ENCODE data around the gene GBGT1.
A peak's percentile ranks its signal among the peaks of the same experiment; 100 is the strongest.

GBGT1 gene

DNA sequence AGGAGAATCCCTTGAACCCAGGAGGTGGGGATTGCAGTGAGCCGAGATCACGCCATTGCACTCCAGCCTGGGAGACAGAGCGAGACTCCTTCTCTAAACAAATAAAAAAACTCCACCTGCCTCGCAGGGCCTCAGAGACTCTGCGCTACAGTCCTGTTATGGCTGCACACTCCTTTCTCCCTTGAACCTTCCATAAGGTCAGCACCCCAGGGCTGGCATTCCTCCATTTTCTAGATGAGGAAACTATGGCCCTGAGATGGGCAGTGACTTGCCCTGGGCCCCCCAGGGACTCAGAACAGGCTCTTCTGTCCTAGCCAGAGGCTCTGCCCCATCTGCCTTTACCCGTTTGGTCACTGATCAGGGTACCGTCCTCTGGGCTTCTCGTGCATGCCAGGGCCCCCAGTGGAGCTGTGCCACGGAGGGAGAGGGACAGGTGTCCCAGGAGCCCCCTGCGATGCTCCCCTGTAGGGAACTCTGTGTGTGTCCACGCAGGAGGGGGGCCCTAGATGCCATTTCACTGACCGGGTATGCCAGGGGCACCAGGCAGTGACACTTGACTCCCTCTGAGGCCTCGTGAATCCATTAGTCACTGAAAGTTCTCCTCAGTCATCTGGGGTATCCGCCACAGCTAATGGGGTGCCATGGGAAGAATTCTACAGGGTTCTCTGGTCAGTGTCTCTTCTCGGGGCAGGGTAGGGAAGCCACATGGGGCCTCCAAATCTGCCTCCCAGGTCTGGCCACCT is 58.8 kb downstream of the GBGT1 start:
- DNase-seq (ENCODE audit: insufficient read length, low spot score) (no peak), FAIRE-seq (no peak)
- TF ChIP-seq POU2F2 (IDR thresholded peaks at IDR 0.05; ENCODE audit: low read depth, low read length) = no peak
- TF ChIP-seq PAX5 (IDR thresholded peaks at IDR 0.05; ENCODE audit: insufficient read depth, low read length, severe bottlenecking) = no peak
- TF ChIP-seq POLR2AphosphoS5 (IDR thresholded peaks at IDR 0.05; ENCODE audit: low read depth, low read length) = no peak
- TF ChIP-seq TAF1 (IDR thresholded peaks at IDR 0.05; ENCODE audit: low read depth, low read length) = no peak
- no peak for TF ChIP-seq SPI1 (IDR thresholded peaks at IDR 0.05; ENCODE audit: low read depth, low read length)

- no peak for DNase-seq (ENCODE audit: insufficient read length, low spot score)
- TF ChIP-seq TAF1 (IDR thresholded peaks at IDR 0.05; ENCODE audit: low read depth, low read length) (no peak), POU2F2 (IDR thresholded peaks at IDR 0.05; ENCODE audit: low read depth, low read length) (no peak), SPI1 (IDR thresholded peaks at IDR 0.05; ENCODE audit: low read depth, low read length) (no peak), POLR2AphosphoS5 (IDR thresholded peaks at IDR 0.05; ENCODE audit: low read depth, low read length) (no peak), PAX5 (IDR thresholded peaks at IDR 0.05; ENCODE audit: insufficient read depth, low read length, severe bottlenecking) (no peak), POLR2A (IDR thresholded peaks at IDR 0.05; ENCODE audit: low read depth, low read length) (no peak)
- no peak for FAIRE-seq
Measured at GRCh38 chr9:133103987-133104505, 59.7 kb downstream of the GBGT1 start.

DNA sequence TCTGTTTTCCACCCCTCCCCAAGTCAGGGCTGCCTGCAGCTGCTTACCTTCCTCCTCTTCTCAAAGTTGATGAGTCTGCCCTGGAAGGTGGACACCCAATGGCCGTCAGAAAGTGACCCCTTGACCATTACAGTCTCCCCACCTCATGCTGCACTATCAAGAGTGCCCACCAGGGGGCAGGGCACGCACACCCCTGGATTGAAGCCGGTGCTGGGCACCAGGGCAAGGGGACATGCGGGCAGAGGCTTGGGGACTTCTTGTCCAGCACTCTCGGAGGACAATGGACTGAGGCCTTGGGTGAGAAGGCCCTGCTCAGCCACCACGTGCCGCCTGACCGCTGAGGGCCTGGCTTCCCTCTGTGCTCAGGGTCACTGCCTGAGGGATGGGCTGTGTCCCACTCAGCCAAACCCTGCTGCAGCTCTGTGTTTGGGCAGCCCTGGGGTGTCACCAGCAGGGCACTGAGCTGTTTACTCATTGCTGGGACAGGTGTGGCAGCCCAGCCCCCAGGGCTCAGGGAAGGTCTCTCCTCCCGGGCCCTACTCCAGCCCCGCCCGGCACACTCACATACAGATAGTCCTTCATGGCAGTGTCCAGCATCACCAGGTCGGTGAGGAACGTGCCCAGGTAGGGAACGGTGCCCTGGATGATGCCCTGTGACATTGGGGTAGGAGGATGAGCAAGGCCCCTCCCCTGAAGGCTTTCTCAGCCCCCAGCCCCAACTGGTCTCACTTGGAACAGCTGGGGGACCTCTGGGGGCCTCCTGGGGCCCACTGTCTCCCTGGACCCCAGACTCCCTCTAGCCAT is 60.3 kb downstream of the GBGT1 start:
- no peak for TF ChIP-seq SPI1 (IDR thresholded peaks at IDR 0.05; ENCODE audit: low read depth, low read length)
- peak; percentile 36; the same call in 1 of the 2 replicates for TF ChIP-seq POLR2AphosphoS5 (IDR thresholded peaks at IDR 0.05; ENCODE audit: low read depth, low read length)
- FAIRE-seq = peak; percentile 90
- DNase-seq (ENCODE audit: insufficient read length, low spot score) = peak; percentile 78

Data from GM12891 (cell line).